ENCODE measurements around the gene HSP90AB1.

Gene HSP90AB1

GRCh38 chr6:44255871-44256774, 9.2 kb downstream of the HSP90AB1 start:
- DNase-seq (ENCODE audit: low read depth) = no peak

GRCh38 chr6:44256775-44257024, 9.8 kb downstream of the HSP90AB1 start:
- DNase-seq (ENCODE audit: low read depth) = no peak

DNA sequence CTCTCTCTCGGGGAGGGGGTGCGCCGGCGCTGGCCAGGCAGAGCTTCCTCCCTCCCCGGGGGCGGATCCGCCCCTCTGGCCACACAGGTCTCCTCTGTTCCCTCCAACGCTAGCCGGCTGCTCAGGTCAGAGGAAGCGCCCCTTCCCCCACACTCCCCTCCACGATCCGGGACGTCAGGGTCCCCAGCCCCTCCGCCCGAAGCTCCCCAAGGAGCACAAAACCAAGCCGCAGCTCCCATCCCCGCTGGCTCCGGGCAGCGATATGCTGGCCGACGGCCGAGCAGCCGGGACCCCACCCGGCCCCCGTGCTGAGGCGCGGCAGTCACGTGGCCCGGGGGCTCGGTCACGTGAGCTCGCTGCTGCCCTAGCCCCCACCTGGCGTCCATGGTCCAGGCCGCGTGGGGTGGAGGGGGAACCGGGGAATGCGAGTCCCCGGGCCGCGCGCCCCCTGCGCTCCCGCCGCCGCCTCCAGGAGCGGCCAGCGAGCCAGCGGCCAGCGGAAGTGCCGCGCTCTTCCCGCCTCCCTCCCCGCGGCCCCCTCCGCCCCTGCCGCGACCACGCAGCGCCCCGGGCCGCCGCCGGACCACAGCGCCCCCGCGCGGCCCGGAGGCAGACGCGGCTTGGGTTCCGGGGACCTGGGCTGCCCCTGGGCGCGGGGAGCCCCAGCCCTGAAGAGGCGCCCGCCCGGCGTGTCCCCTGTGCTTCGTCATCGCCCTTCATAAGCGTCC, 10.3 kb downstream of the HSP90AB1 start, which contains the start of gene SLC35B2:
Gene SLC35B2, minus strand, starts transcription at position 504 of the 728 bp plus-strand sequence. Its CDS starts 118 bp downstream, at position 386.
- peak; percentile 73 for DNase-seq (ENCODE audit: low read depth)

- DNase-seq (ENCODE audit: low read depth) = no peak
Observed at GRCh38 chr6:44257753-44258324, 10.9 kb downstream of the HSP90AB1 start.

DNA sequence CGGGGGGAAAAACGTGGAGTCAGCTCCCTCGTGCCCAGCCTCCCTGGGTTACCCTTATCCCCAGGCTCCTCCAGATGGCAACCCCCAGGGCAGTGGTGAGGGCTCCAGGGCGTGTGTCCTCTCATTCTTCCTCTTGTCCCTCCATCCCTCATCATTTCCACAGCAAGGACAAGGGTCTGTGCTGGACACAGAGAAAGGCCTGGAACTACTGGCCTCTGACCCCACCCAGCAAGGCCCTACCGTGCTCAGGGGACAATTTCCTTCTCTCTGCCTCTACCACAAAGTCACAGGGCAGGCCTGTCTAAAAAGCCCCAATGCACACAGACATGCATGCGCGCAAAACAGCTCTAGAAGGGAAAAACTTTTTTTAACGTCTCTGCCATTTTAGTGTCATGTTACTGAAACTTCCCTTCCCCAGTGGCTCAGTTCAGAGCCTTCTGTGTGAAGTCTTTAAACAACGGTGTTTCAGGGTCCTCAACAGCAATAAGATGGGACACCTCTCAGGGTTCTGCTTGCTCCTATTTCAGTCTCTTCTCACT, 11.5 kb downstream of the HSP90AB1 start:
- no peak for DNase-seq (ENCODE audit: low read depth)

- DNase-seq (ENCODE audit: low read depth) = no peak
Observed at GRCh38 chr6:44258921-44259320, 12.0 kb downstream of the HSP90AB1 start.

- DNase-seq (ENCODE audit: low read depth) = no peak
Observed at GRCh38 chr6:44260011-44260410, 13.1 kb downstream of the HSP90AB1 start.

DNA sequence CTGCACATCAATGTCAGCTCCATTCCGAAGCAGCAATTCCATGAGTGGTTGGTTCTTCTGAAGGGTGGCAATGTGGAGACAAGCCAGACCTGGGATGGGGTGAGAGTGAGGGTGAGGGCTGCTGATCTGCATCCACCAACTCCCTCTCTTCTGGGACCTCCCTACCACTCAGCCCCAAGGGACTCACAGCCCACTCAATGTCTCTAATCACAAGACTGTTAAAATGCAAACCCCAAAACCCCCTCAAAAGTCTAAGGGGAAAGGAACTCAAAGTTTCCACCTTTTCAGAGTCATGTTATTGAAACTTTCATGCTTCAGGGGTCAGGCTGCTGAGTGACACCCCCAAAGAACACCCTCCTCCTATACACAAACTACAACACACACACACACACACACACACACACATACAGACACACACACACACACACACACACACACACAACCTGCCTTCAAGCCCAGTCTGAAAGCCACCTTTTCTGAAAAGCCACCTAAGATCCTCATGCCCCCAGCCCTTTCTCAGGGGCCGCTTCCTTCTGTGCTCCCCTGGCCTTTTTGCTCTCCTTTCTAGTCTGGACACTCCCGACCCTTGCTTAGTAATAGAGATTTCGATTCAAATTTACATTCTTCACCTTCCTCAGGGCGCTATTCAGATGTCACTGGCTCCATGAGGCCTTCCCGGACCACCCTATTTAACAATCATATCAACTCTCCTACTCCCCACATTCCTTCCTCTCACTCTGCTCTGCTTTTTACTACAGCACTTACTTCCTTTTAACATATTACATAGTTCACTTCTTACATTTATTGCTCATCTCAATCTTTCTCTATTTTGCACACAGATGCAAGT, 13.8 kb downstream of the HSP90AB1 start:
- no peak for DNase-seq (ENCODE audit: low read depth)

GRCh38 chr6:44261581-44261980, 14.7 kb downstream of the HSP90AB1 start:
- DNase-seq (ENCODE audit: low read depth) = no peak

DNA sequence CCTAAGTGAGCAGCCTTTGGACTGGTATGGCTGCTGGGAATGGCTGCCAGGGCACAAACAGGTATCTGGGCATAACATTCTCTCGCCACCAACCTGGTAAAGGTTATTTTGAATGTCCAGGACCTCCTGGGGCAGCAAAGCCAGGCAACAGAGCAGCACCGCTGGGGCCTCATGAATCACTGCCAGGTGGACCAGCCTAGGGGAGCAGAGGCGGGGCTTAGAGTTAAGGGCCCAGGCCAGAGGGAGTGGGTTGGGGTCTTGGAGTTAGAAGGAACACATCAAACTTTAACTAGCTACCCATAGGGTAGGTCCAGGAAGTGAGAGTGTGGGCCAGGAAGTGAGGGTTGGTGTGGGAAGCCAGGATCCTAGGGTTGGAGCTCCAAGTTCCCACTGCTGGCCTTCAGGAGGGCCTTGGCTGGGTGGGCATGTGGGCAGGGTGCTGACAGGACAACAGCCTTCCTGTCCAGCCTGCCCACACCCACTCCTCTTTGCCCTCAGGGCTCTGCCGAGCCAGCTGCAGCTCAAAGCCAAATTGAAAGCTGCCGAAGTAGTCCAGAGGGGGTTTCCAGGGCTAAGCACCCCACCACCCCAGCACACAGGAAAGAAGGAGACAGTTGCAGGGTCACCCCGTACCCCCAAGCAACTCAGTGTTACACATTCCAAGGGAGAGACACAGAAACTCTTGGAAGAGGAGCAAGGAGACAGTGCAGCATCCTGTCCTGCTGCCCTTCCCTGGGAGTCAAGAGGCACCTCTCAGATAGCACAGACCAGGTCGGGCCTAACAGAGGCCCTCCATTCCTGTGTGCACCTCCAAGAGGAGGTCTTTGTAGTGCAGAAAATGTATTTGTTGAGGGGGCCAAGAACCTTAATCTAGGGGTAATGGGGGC, 15.8 kb downstream of the HSP90AB1 start:
- no peak for DNase-seq (ENCODE audit: low read depth)

DNA sequence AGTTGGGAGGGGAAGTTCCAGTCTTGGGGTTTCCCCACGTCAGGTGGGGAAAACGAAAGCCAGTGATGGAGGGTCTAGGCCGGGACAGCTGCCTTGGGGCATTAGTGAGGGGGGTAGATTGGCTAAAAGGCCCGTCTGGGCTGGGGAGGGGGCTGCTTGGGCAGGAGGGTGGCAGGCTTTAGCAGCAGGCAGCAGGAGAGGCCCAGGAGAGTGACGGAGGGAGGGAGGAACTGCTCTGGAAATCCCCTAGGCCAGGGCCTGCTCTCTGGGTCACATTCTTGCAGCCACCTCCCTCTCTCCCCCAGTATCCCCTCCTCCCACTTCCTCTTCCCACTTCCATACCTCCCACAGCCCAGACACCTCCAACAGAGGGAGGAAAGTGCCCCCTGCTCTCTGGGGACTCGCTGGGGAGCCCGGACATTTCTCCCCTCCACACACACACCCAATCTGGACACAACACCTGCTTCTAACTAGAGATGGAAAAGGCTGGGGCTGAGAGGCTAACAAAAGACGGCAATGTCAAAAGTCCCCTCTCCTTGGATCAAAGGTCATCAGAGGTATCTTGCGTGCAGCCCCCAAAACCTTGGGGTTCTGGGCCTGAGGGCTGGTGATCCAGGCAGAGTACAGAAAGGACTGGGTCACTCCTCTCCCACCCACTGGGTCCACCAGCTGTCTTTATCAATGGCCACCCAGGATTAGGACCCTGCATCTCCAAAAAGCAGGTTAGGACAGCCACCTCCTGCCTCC, 16.6 kb downstream of the HSP90AB1 start:
- no peak for DNase-seq (ENCODE audit: low read depth)

DNA sequence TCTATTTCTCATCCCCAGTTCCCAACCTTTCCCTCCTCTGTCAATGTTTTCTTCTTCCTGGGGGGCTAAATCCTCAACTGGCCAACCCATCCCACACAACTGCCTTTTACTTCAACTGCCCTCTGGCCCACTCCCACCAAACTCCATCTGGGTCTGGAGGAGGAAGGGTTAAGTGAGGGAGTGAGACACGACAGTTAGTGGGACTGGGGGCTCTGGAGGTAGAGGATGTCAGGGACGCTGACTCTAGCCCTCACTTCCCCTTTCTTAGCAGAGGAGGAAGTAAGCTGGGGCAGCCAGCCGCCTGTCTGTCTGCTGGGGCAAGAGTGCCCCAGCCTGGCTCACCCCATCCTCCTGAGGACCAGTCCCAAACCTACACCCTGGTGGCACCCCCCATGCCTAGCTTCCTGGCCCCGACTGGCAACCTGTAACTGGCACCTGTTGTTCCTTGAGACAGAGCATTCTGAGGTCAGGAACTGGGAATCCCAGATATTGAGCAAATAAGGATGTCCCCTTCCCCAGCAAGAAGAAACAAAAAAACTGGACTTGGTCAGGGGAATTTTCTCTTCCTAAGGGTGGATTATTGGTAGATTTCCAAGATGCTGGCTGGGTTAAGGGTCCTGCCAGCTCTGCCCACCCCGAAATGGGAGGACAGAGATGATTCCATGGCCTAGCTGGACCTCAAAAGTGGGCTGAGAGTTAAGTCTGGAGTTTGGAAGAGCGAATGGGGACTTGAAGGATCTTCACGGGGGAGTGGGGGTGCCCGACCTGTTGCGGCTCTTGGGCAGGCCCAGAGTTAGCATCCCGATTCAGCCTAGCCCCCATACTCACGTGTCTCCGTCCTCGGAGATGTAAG, 17.5 kb downstream of the HSP90AB1 start:
- no peak for DNase-seq (ENCODE audit: low read depth)

- peak; percentile 87 for DNase-seq (ENCODE audit: low read depth)
Observed at GRCh38 chr6:44265007-44265721, 18.3 kb downstream of the HSP90AB1 start, which contains the start of gene NFKBIE. Gene NFKBIE (minus strand): TSS chr6:44265551. CDS start chr6:44265346, 205 bp downstream.

DNA sequence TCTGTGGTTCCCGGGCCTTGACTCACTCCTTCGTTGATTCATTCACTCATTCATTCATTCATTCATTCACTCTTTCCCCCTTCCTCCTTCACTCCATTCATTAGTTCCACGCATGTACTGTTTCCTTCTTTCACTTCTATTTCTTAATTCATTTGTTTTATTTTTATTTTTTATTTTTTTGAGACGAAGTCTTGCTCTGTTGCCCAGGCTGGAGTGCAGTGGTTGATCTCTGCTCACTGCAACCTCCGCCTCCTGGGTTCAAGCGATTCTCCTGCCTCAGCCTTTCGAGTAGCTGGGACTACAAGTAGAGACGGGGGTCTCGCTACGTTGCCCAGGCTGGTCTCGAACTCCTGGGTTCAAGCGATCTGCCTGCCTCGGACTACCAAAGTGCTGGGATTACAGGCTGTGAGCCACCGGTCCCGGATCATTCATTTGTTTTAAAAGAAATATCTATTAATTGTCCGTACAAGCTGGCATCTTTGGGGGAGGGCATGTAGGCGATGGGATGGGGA, 18.9 kb downstream of the HSP90AB1 start:
- no peak for DNase-seq (ENCODE audit: low read depth)

DNA sequence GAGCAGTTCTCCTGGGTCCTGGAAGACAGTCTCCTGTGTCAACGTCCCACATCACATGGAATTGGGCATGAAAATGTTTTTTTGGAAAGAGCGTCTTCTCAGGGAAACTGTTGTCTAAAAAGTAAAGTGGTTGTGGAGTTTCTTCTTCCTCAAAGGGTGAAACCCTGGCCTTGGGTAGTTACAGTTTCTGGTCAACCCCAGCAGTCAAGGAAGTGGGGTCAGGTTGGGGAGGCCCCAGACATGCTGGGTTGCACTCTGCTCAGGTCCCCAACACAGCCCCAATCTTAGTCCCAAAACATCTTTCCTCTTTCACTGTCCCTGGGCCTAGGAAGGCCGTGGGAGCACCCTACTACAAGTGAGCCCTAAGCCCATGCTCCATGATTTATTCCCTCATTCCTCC, 19.4 kb downstream of the HSP90AB1 start:
- DNase-seq (ENCODE audit: low read depth) = no peak

GRCh38 chr6:44267252-44267651, 20.4 kb downstream of the HSP90AB1 start:
- DNase-seq (ENCODE audit: low read depth) = no peak

GRCh38 chr6:44268095-44268628, 21.3 kb downstream of the HSP90AB1 start:
- DNase-seq (ENCODE audit: low read depth) = no peak

All from fibroblast of gingiva (primary cell).